T-helper 2 cell treated with Interferon-gamma antibody and Interleukin-4, amounts not matched to agents 100 ng/mL and 5 ng/mL, for 36 hours (primary cell): ENCODE data around the gene SLC39A9. TPM values are rescaled to one million over a fixed set of nuclear protein-coding genes. Genes with fewer than 3 reads are reported as not detected.
"Not testable (repeated sequence)": the region's sequence is repeated elsewhere in the genome, so short reads cannot be mapped to it uniquely, and the experiment has no call there.

Source experiments
- intact Hi-C: fragments of 100-400 bp; cut with micrococcal nuclease; formaldehyde crosslinking; loops from one replicate; pipeline ENCODE4 v1.15.1; 2023
- total RNA-seq: library from RNA; stranded (reverse); gene quantifications from 2 replicates; pipeline ENCODE4 v1.2.3, GENCODE V29; 2022

SLC39A9 gene
- total RNA-seq, 1 donor from 2014 or later = 48.9 TPM

DNA sequence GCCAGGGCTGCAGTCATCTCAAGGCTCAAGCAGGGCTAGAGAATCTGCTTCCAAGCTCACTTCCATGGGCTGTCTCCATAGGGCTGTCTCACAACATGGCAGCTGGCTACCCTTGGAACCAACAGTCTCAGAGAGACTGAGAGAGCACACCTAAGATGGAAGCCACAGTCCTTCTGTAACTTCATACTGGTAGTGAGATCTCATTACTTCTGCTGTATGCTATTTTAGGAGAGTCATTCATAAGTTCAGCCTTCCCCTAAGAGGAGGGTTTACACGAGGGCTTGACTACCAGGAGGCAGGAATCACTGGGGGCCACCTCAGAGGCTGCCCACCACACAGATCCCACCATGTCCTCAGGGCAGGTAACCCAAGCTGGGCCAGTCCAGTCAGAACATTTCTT, 30.1 kb upstream of the SLC39A9 start:
- intact Hi-C loops = no loop called here

GRCh38 chr14:69370061-69370460, 28.4 kb upstream of the SLC39A9 start:
- intact Hi-C loops = no loop called here

GRCh38 chr14:69372146-69372545, 26.3 kb upstream of the SLC39A9 start:
- intact Hi-C loops = no loop called here

GRCh38 chr14:69373104-69373503, 25.4 kb upstream of the SLC39A9 start:
- intact Hi-C loops = no loop called here

- intact Hi-C loops = no loop called here
Measured at GRCh38 chr14:69374235-69374634, 24.3 kb upstream of the SLC39A9 start.

DNA sequence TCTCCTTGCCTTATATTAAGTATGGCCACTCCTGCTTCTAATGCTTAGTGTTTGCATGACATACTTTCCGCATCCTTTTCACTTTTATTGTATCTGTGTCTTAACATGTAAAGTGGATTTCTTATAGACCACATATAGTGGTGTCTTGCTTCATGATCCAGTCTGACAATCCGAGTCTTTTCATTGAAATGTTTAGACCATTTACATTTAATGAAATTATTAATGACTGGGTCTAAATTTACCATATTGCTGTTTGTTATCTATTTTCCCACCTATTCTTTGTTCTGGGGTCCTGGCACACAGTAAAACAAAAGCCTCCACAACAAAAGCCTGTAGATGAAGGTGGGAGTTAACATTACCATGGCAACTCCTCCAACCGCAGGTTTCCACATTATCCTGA, 23.3 kb upstream of the SLC39A9 start:
- intact Hi-C loops = no loop called here

DNA sequence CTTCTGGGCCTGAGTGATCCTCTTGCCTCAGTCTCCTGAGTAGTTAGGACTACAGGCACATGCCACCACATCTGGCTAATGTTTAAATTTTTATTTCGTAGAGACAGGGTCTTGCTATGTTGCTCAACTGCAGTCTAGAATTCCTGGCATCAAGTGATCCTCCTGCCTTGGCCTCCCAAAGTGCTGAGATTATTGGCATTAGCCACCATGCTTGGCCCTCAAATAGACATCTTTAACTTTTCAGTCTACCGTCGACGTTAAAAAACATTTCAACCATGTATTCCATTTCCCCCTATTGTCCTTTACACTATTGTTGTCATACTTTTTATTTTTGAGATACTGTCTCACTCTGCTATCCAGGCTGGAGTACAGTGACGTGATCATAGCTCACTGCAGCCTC, 22.8 kb upstream of the SLC39A9 start:
- intact Hi-C loops = no loop called here

GRCh38 chr14:69376439-69376838, 22.1 kb upstream of the SLC39A9 start:
- intact Hi-C loops = no loop called here

- intact Hi-C loops = no loop called here
Measured at GRCh38 chr14:69378274-69378673, 20.2 kb upstream of the SLC39A9 start.

DNA sequence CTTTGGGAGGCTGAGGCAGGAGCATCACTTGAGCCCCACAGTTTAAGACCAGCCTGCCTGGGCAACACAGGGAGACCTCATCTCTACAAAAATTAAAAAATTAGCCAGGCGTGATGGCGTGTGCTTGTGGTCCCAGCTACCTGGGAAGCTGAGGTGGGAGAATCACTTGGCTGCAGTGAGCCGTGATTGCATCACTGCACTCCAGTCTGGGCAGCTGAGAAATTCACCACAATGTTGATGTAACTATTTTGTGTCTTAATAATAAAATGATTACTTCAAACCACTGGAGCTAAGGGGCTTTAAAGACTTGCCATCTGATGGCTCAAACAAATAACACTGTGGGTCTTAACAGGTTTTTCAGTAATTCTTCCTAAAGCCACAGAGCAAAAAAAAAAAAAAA, 11.2 kb upstream of the SLC39A9 start:
- intact Hi-C loops = no loop called here

DNA sequence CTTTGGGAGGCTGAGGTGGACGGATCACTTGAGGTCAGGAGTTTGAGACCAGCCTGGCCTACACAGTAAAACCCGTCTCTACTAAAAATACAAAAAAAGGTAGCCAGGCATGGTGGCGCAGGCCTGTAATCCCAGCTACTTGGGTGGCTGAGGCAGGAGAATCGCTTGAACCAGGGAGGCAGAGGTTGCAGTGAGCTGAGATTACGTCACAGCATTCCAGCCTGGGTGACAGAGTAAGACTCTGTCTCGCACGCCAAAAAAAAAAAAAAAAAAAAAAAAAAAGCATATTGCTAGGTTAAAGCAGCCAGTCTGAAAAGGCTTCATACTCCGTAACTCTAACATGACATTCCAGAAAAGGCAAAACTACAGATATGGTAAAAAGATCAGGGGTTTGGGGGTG, 7.1 kb upstream of the SLC39A9 start:
- intact Hi-C loops = loop anchor here (10.0 kb wide), 1 partner anchor 597 kb away; the partner anchor contains the start of gene ZFP36L1

DNA sequence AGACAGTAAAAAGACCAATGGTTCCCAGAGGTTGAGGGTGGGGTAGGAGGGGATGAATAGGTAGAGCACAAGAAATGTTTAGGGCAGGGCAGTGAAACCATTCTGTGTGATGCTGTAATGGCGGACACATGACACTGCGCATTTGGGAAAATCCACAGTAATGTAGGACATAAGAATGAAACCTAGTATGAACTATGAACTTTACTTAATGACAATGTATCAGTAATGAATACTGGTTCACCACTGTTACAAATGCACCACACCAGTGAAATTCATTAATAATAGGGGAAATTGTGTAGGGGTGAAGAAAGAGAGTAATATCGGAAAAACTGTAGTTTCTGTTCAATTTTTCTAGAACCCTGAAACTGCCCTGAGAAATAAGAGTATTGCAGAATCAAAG, 6.0 kb upstream of the SLC39A9 start:
- intact Hi-C loops = loop anchor here (10.0 kb wide), 1 partner anchor 598 kb away; the partner anchor contains the start of gene ZFP36L1

- intact Hi-C loops = loop anchor here (10.0 kb wide), 1 partner anchor 601 kb away; the partner anchor contains the start of gene ZFP36L1
Measured at GRCh38 chr14:69395929-69396328, 2.6 kb upstream of the SLC39A9 start.

GRCh38 chr14:69398818-69399210, 322 bp downstream of the SLC39A9 start:
- intact Hi-C loops = loop anchor here (1.0 to 10.0 kb wide), 4 partner anchors 61 to 604 kb away; partner anchors contain the start of genes DCAF5, SRSF5 and ZFP36L1

DNA sequence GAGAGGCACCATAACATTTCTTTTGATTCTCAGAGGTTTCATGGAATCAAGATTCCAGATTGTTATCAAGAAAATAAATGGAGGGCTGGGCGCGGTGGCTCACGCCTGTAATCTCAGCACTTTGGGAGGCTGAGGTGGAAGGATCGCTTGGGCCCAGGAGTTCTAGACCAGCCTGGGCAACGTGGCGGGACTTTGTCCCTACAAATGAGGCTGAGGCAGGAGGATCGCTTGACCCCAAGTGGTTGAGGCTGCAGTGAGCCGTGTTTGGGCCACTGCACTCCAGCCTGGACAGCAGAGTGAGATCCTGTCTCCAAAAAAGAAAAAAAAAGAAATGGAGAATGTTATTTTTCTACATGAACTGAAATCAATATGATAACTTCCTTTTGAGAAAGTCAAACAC, 1.3 kb downstream of the SLC39A9 start:
- intact Hi-C loops = loop anchor here (10.0 kb wide), 1 partner anchor 605 kb away; the partner anchor contains the start of gene ZFP36L1

GRCh38 chr14:69400154-69400553, 1.7 kb downstream of the SLC39A9 start:
- intact Hi-C loops = no loop called here

DNA sequence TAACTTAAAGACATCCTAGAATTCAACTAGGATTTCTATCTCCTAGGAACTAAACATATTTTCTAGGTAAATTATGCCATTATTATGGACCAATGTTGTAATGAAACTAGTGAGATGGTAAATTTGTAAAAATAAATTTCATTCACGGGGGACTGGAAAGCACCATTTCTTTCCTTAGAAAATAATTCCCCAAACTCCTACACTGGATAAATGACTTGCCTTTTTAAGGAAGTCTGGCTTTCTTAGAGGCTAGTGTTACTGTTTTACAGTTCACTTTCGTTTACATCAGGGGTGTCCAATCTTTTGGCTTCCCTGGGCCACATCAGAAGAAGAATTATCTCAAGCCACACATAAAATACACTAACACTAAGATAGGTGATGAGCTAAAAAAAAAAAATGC, 3.3 kb downstream of the SLC39A9 start:
- intact Hi-C loops = no loop called here

GRCh38 chr14:69404478-69404877, 6.0 kb downstream of the SLC39A9 start:
- intact Hi-C loops = no loop called here

GRCh38 chr14:69404883-69405282, 6.4 kb downstream of the SLC39A9 start:
- intact Hi-C loops = no loop called here

DNA sequence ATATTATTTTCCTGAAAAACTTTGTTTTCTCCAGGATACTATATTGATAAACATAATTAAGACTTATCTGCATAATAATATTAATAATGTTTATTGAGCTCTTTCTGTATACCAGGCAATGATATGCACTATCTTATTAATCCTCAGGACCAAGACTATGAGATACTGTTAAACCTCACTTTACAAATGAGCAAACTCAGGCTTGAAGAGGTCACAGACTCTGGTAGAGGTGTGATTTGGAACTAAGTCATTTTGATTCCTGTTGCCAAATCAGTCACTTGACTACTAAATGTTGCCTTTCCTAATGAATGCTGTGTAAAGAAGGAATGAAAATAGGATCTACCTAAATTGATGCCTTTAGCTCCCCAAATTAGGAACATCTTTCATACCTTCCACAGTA, 7.3 kb downstream of the SLC39A9 start:
- intact Hi-C loops = no loop called here

DNA sequence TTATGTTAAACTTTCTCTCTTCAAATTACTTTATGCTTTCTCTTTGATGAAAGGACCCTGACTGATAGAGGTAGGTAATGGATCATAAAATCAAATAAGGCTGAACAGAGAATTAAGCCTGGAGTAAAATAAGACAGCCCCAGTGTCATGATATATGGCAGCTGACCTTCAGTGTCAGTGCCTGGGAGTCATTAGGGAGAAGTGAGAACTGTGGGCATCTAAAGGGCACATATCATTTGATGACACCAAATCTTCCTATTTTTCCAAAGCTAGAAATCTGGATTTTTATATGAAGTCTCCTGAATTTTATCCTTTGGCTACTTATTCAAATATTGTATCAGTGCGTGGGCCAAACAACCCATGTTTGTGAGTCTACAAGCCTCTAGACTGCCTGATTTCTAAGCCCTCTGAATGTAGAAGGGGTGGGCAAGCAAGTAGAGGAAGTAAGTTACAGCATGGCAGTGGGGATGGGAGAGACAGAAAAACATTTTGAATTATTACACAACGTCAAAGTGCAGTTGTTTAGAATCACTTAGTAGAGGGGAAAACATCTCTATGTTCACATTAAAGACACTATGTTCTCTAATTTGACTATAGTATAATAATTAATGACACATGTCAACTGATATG, 10.0 kb downstream of the SLC39A9 start:
- intact Hi-C loops = no loop called here

GRCh38 chr14:69413483-69413882, 15.0 kb downstream of the SLC39A9 start:
- intact Hi-C loops = no loop called here

DNA sequence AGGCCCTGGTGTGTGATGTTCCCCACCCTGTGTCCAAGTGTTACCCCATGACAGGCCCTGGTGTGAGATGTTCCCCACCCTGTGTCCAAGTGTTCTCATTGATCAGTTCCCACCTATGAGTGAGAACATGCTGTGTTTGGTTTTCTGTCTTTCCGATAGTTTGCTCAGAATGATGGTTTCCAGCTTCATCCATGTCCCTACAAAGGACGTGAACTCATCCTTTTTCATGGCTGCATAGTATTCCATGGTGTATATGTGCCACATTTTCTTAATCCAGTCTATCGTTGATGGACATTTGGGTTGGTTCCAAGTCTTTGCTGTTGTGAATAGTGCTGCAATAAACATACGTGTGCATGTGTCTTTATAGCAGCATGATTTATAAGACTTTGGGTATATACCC, 17.6 kb downstream of the SLC39A9 start:
- intact Hi-C loops = not testable (repeated sequence)
